Fibroblast of lung (primary cell): Measurements from ENCODE around the gene LHX2. TPM values are rescaled to one million over a fixed set of nuclear protein-coding genes. Genes with fewer than 3 reads are reported as not detected.

ENCODE experiments used
- DNase-seq, 2 donors: peaks; one replicate each; pipeline versions ENCODE4 v3.0.0 to v3.0.0-alpha.2; 2010; ENCODE audit warnings: low read depth in 2 of 2
- H2AFZ ChIP-seq: 2 replicates; pipeline ENCODE4 v1.5.1; 2012; ENCODE audit warnings: low read length, control low read depth, inconsistent platforms
- H3K27ac ChIP-seq: 2 replicates; pipeline ENCODE4 v1.5.1; 2011; ENCODE audit warnings: low read length, control low read depth; ENCODE audit not compliant: insufficient read depth
- H3K27me3 ChIP-seq: 2 replicates; pipeline ENCODE4 v1.5.1; 2011; ENCODE audit warnings: mild to moderate bottlenecking, low read length; ENCODE audit not compliant: control insufficient read depth, insufficient read depth
- H3K36me3 ChIP-seq: 2 replicates; pipeline ENCODE4 v1.5.1; 2011; ENCODE audit warnings: low read length; ENCODE audit not compliant: control insufficient read depth, insufficient read depth
- H3K4me1 ChIP-seq: 2 replicates; pipeline ENCODE4 v1.5.1; 2011; ENCODE audit warnings: low read length; ENCODE audit not compliant: control insufficient read depth, insufficient read depth; ENCODE audit errors: extremely low read depth
- H3K4me2 ChIP-seq: 2 replicates; pipeline ENCODE4 v1.5.1; 2011; ENCODE audit warnings: low read length, control low read depth; ENCODE audit not compliant: insufficient read depth; ENCODE audit errors: extremely low read depth
- H3K4me3 ChIP-seq, 4 experiments: fragments of 200-600 bp in 1 of 4; sonication (generic) in 1 of 4; replicated peaks in 1 of 4; 2 replicates each; pipeline ENCODE4 v1.5.1; 2011 to 2016; ENCODE audit warnings: low read length in 4 of 4, low read depth in 3 of 4, mild to moderate bottlenecking in 3 of 4, control low read depth in 2 of 4, inconsistent platforms in 1 of 4, mixed read lengths in 1 of 4; ENCODE audit not compliant: insufficient read depth in 1 of 4; ENCODE audit errors: control extremely low read depth in 1 of 4
- H3K79me2 ChIP-seq: 2 replicates; pipeline ENCODE4 v1.5.1; 2012; ENCODE audit warnings: mild to moderate bottlenecking, low read length, inconsistent platforms; ENCODE audit not compliant: control insufficient read depth, insufficient read depth
- H3K9ac ChIP-seq: 2 replicates; pipeline ENCODE4 v1.5.1; 2011; ENCODE audit warnings: mild to moderate bottlenecking, low read length, control low read depth; ENCODE audit not compliant: insufficient read depth
- H3K9me3 ChIP-seq: 2 replicates; pipeline ENCODE4 v1.5.1; 2012; ENCODE audit warnings: low read depth, low read length; ENCODE audit not compliant: control insufficient read depth, insufficient read depth
- H4K20me1 ChIP-seq: 2 replicates; pipeline ENCODE4 v1.5.1; 2011; ENCODE audit warnings: low read length; ENCODE audit not compliant: control insufficient read depth, insufficient read depth; ENCODE audit errors: extremely low read depth
- EZH2 ChIP-seq: IDR thresholded peaks from 2 replicates; pipeline ENCODE4 v1.5.1; 2012; ENCODE audit warnings: low read length, control low read depth, mild to moderate bottlenecking; ENCODE audit errors: missing control alignments
- polyA plus RNA-seq, 2 donors: library from polyadenylated mRNA; depleted of rRNA in 1 of 2; stranded (reverse) in 1 of 2; unstranded in 1 of 2; fragments of >200 nt; gene quantifications; 2 replicates each; pipeline ENCODE4 v1.2.1, GENCODE V29; 2011 to 2012; ENCODE audit warnings: missing spikeins in 1 of 2
- total RNA-seq: library from RNA; depleted of rRNA; stranded (reverse); fragments of >200 nt; gene quantifications from 2 replicates; pipeline ENCODE4 v1.2.1, GENCODE V29; 2014
- TF ChIP-seq, protein P1 (sequence below), 2 donors: IDR thresholded peaks in 1 of 2; conservative IDR thresholded peaks in 1 of 2; 1 replicate in 1 of 2; 2 replicates in 1 of 2; pipeline ENCODE4 v1.5.1; 2011 to 2012; ENCODE audit warnings: low read length in 2 of 2, control low read depth in 1 of 2, inconsistent platforms in 1 of 2, low read depth in 1 of 2, mild to moderate bottlenecking in 1 of 2

Gene LHX2
- total and polyA plus RNA-seq, 2 donors (not counting 1 experiment from before 2014, with no cell fraction given) = not detected

DNA sequence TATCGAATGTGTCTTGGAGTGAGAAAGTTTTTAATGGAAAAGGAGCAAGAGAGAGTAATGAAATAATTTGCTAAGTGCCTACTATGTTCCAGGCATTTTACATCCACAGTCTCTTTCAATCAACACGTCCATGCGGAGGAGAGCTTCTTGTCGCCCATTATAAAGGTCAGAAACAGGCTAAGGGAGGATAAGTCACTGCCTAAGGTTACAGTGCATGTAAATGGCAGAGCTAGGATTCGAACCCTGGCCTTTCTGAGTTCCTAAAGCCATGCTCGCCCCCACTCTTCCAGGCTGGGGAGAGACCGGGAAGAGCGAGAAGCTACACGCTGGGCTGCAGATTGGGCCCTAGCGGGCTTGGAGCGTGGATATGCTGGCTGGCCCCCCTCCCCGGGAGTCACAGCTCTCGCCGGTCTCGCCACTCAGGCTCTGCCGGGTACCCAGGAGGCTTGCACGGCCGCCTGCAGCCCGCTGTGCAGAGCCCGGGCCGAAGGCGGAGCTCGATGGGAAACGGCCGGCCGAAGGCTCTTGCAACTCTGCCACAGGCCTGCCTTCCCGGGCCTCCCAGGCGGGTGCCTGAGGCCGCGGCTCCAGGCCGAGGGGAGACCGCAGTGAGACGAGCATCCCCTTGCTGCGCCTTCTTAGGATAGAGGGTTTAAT lies 775 bp upstream of the LHX2 start:
- Histone ChIP-seq H3K4me3 (peak overlapping the region in 1 of 4 experiments; percentile 32), H3K4me2 (no peak overlapping the region), H3K27me3 (peaks cover 89% of the 10 kb centered on the region)

DNA sequence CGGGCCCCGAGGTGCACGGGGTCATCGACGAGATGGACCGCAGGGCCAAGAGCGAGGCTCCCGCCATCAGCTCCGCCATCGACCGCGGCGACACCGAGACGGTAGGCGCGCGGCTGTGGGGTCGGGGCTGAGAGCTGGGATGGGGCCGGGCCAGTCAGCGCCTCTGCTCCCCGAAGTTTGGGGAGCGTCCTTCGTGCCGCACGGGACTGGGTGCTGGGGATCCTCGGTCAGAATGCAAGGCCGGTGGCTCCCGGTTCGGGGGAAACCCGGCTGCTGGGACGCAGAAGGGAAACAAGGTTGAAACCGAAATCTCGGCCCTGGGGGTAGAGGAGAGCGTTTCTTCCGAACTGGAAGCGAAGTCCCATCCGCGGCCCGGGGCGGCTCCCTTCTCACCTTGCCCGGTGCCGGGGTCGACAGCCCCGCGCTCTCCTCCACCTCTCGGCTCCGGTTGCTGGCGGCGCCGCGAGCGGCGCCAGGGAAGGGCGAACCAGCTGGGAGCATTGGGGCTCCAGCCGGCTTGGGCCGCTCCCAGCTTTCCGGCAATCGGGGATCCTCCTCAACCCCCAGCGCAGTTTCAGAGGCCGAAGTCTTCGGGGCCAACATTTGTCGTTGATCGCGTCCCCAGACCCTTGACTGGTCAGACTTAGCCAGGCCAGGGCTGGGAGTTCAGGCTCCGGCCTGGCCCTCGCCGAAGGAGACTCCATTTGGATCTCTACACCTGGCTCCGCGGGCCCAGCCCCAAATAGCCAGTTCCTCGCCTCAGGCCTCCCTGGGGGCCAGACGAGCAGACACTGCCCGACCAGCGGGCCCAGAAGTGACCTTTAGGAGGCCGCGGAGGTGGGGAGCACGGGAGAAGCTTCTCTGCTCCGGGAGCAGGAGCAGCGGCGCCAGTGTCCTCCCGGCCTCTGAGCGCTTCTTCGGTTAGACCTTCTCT lies 1.1 kb downstream of the LHX2 start:
- Histone ChIP-seq H4K20me1 (no peaks in the 10 kb centered on the region), H3K9ac (no peak overlapping the region), H3K4me2 (no peak overlapping the region), H3K4me1 (no peaks in the 10 kb centered on the region), H3K27me3 (peaks cover 87% of the 10 kb centered on the region), H3K9me3 (no peaks in the 10 kb centered on the region), H3K4me3 (no peak overlapping the region), H3K27ac (no peak overlapping the region), H3K36me3 (no peaks in the 10 kb centered on the region), H3K79me2 (no peaks in the 10 kb centered on the region), H2AFZ (no peak overlapping the region)
- peak; percentile 95 for TF ChIP-seq EZH2
- TF ChIP-seq, protein P1, sequence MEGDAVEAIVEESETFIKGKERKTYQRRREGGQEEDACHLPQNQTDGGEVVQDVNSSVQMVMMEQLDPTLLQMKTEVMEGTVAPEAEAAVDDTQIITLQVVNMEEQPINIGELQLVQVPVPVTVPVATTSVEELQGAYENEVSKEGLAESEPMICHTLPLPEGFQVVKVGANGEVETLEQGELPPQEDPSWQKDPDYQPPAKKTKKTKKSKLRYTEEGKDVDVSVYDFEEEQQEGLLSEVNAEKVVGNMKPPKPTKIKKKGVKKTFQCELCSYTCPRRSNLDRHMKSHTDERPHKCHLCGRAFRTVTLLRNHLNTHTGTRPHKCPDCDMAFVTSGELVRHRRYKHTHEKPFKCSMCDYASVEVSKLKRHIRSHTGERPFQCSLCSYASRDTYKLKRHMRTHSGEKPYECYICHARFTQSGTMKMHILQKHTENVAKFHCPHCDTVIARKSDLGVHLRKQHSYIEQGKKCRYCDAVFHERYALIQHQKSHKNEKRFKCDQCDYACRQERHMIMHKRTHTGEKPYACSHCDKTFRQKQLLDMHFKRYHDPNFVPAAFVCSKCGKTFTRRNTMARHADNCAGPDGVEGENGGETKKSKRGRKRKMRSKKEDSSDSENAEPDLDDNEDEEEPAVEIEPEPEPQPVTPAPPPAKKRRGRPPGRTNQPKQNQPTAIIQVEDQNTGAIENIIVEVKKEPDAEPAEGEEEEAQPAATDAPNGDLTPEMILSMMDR (conservative IDR thresholded peaks at IDR 0.05 in 1 of 2, IDR thresholded peaks at IDR 0.05 in 1 of 2; ENCODE audit: low read depth in 1 of 2, low read length in 2 of 2) = no peak
- DNase-seq = no peak

More for the DNA sequence above, 775 bp upstream of the LHX2 start:
- Histone ChIP-seq H4K20me1 (no peaks in the 10 kb centered on the region), H3K27ac (no peak overlapping the region), H3K9me3 (no peaks in the 10 kb centered on the region), H2AFZ (no peak overlapping the region), H3K9ac (no peak overlapping the region), H3K36me3 (no peaks in the 10 kb centered on the region), H3K79me2 (no peaks in the 10 kb centered on the region), H3K4me1 (no peaks in the 10 kb centered on the region)
- TF ChIP-seq, protein P1 (conservative IDR thresholded peaks at IDR 0.05 in 1 of 2, IDR thresholded peaks at IDR 0.05 in 1 of 2; ENCODE audit: low read depth in 1 of 2, low read length in 2 of 2) = no peak
- peak; percentile 99 for TF ChIP-seq EZH2
- DNase-seq = peak in 1 of 2 donors; percentile 29
